SU-DHL-6 (cell line): Measurements from ENCODE around the gene CXCR4.
A peak's percentile ranks its signal among the peaks of the same experiment; 100 is the strongest.

ENCODE experiments used
- H2AFZ ChIP-seq: fragments of 200-600 bp; sonication (generic); 2 replicates; pipeline ENCODE4 v1.6.1; 2014; ENCODE audit warnings: low read depth, mild to moderate bottlenecking, moderate library complexity, mixed read lengths, antibody characterized with exemption, low read length; ENCODE audit not compliant: severe bottlenecking
- H3F3A ChIP-seq: fragments of 200-600 bp; shearing (Covaris generic); 2 replicates; pipeline ENCODE4 v1.6.0; 2016; ENCODE audit warnings: antibody characterized with exemption, mild to moderate bottlenecking; ENCODE audit not compliant: insufficient read depth
- H3K27ac ChIP-seq: fragments of 200-600 bp; sonication (generic); 2 replicates; pipeline ENCODE4 v1.5.1; 2016; ENCODE audit warnings: low read depth, mild to moderate bottlenecking, low read length, moderate library complexity, mixed read lengths
- H3K27me3 ChIP-seq: fragments of 200-600 bp; sonication (generic), shearing (Covaris generic); 2 replicates; pipeline ENCODE4 v1.6.0; 2014; ENCODE audit warnings: mild to moderate bottlenecking, low read length
- H3K36me3 ChIP-seq: fragments of 200-600 bp; sonication (generic); 2 replicates; pipeline ENCODE4 v1.6.1; 2014; ENCODE audit warnings: mild to moderate bottlenecking, low read length, mixed read lengths
- H3K4me2 ChIP-seq: fragments of 300-600, 200-600 bp; shearing (Covaris generic), sonication (generic); 2 replicates; pipeline ENCODE4 v1.6.0; 2014; ENCODE audit warnings: low read length, low read depth, mild to moderate bottlenecking; ENCODE audit not compliant: poor library complexity, severe bottlenecking
- H3K4me3 ChIP-seq: fragments of 200-600 bp; sonication (generic); 2 replicates; pipeline ENCODE4 v1.5.1; 2014; ENCODE audit warnings: antibody characterized with exemption, low read length, mild to moderate bottlenecking, mixed read lengths; ENCODE audit not compliant: insufficient read depth, poor library complexity, severe bottlenecking
- H3K79me2 ChIP-seq: fragments of 200-600 bp; sonication (generic); 2 replicates; pipeline ENCODE4 v1.6.1; 2014; ENCODE audit warnings: mild to moderate bottlenecking, low read length, moderate library complexity; ENCODE audit not compliant: insufficient read depth
- H3K9ac ChIP-seq: fragments of 200-600 bp; sonication (generic); 2 replicates; pipeline ENCODE4 v1.7.0; 2014; ENCODE audit warnings: mild to moderate bottlenecking, low read length
- H3K9me2 ChIP-seq: fragments of 200-600 bp; sonication (generic); replicated peaks from 2 replicates; pipeline ENCODE4 v1.6.1; 2014; ENCODE audit warnings: low read length; ENCODE audit not compliant: insufficient read depth
- H3K9me3 ChIP-seq: fragments of 200-600 bp; sonication (generic); 2 replicates; pipeline ENCODE4 v1.6.1; 2014; ENCODE audit warnings: low read length, mixed read lengths; ENCODE audit not compliant: insufficient read depth
- H4K20me1 ChIP-seq: fragments of 200-600 bp; sonication (generic); 2 replicates; pipeline ENCODE4 v1.6.1; 2014; ENCODE audit warnings: low read depth, mild to moderate bottlenecking, antibody characterized with exemption, low read length, moderate library complexity, mixed read lengths
- EZH2phosphoT487 ChIP-seq: fragments of 200-600 bp; sonication (generic), shearing (Covaris generic); conservative IDR thresholded peaks from 2 replicates; pipeline ENCODE4 v1.6.1; 2018; ENCODE audit warnings: mild to moderate bottlenecking, antibody characterized with exemption, low read length, moderate library complexity, mixed read lengths
- TF ChIP-seq, protein P1 (sequence below): fragments of 200-600 bp; sonication (generic); IDR thresholded peaks from one replicate; pipeline ENCODE4 v1.5.1; 2017; ENCODE audit warnings: antibody characterized with exemption, mild to moderate bottlenecking, low read length, moderate library complexity; ENCODE audit not compliant: insufficient read depth, poor library complexity, severe bottlenecking

The CXCR4 gene

DNA sequence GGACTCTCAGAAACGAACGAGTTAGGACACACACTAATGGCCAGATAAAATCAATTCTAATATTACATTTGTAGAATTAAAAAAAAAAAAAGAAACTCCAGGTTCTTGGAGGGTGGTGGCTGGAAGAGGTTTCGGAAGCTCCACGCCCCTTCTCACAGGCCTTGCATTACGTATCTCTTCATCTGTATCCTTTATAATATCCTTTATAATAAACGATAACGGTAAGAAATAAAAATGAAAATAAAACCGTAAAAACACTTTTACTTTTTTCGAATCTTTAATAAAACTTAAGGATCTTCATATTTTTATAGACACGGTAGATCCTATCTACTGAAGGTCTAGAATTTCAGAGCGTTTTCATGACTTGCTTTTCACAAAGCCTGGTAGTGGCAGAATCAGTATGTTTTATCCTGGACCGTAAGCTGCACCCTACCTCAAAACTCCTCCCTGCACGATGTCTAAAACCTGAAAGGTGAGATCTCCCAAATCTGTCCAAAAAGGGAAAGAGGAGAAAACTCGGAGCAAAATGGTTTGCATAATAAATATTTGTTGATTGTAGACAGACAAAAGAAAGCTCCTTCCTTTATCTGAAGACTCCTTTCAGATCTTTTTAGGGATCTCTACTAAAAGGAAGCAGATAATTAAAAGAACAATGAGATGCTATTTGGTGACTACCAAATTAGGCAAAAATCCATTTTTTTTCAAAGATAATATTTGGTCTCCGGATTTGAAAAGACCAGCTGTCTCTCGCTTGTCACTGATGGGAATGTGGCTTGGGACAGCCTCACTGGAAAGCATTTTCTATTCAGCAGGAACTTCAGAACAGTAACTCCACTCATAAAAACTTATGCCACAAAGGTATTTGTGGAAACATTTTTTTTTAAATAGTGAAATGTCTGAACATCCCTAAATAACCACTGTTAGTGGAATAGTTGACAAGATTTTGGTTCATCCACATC is 2.0 kb upstream of the CXCR4 start:
- Histone ChIP-seq H3K27me3 (no peaks in the 10 kb centered on the region), H3K27ac (no peak overlapping the region), H3K4me3 (peak overlapping the region; percentile 37), H3K9ac (peak overlapping the region; percentile 94), H2AFZ (no peak overlapping the region), H3K79me2 (peaks cover 30% of the 10 kb centered on the region), H3K9me2 (no peaks in the 10 kb centered on the region), H4K20me1 (peaks cover 10% of the 10 kb centered on the region; the same call in 1 of the 2 replicates), H3K9me3 (no peaks in the 10 kb centered on the region), H3K36me3 (peaks cover 15% of the 10 kb centered on the region), H3K4me2 (peak overlapping the region; percentile 84), H3F3A (peaks cover 50% of the 10 kb centered on the region)
- TF ChIP-seq, protein P1, sequence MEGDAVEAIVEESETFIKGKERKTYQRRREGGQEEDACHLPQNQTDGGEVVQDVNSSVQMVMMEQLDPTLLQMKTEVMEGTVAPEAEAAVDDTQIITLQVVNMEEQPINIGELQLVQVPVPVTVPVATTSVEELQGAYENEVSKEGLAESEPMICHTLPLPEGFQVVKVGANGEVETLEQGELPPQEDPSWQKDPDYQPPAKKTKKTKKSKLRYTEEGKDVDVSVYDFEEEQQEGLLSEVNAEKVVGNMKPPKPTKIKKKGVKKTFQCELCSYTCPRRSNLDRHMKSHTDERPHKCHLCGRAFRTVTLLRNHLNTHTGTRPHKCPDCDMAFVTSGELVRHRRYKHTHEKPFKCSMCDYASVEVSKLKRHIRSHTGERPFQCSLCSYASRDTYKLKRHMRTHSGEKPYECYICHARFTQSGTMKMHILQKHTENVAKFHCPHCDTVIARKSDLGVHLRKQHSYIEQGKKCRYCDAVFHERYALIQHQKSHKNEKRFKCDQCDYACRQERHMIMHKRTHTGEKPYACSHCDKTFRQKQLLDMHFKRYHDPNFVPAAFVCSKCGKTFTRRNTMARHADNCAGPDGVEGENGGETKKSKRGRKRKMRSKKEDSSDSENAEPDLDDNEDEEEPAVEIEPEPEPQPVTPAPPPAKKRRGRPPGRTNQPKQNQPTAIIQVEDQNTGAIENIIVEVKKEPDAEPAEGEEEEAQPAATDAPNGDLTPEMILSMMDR = no peak
- no peak for TF ChIP-seq EZH2phosphoT487

DNA sequence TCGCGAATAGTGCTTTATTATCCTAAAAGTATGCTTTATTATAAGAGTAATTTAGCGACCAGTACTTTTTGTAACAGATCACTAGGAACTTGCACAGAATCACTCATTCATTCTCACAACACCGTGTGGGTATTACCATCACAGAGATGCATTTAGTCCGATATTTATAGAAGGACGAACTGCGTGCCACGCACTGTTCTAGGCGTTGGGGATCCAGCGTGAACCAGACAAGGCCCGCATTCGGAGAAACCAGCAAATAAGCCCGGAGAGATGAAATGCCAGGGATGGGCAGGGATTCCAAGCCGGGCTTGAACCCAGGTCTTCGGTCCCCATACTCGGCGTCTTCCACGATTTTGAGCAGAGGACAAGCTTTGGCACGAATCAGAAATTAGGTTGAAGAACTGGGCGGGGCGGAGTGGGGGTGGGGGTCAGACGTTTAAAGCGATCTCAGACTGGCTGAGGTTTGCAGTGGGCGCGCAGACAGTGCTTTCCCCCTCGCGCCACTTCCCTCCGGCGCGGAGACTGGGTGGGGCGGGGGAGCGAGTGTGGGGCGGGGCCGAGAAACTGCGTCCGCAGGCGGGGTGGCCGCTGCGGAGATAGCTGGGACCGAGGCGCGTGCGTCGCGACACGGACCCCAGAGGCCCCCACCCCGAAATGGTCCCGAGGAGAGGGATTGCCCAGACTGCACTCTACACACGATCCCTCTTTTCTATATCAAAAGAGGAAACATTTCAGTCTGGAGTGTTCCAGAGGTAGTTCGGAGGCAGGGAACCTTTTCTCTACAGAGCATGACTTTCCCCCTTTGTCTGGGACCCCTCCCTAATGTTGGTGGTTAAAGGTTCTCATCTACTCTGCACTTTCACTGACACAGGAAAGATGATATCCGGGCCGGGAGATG is 1.1 kb upstream of the CXCR4 start:
- Histone ChIP-seq H3K9ac (peak overlapping the region; percentile 94), H3K4me2 (peak overlapping the region; percentile 84), H3K4me3 (peak overlapping the region; percentile 89), H4K20me1 (peaks cover 19% of the 10 kb centered on the region), H2AFZ (no peak overlapping the region), H3K79me2 (peaks cover 38% of the 10 kb centered on the region), H3F3A (peaks cover 51% of the 10 kb centered on the region), H3K9me3 (no peaks in the 10 kb centered on the region), H3K27me3 (no peaks in the 10 kb centered on the region), H3K27ac (peak overlapping the region; percentile 81), H3K36me3 (peaks cover 25% of the 10 kb centered on the region), H3K9me2 (no peaks in the 10 kb centered on the region)
- no peak for TF ChIP-seq EZH2phosphoT487
- TF ChIP-seq, protein P1 = no peak

DNA sequence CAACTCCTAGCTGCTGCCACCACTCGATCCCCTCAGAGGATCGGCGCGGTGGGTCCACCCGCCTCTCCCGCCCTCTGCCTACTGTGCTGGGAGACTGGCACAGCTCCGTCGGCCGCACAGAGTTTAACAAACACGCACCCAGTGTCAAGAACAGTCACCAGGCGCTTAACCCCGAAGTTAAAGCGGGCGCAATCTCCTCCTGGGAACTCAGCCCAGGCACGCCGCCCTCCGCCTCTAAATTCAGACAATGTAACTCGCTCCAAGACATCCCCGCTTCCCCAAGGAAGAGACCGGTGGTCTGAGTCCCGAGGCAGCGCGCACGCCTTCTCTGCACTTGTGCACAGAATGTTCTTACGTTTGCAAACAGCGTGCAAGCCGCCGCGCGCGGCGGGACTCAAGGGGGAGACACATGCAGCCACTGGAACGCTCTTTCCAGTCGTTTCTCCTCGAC is 533 bp downstream of the CXCR4 start:
- no peaks in the 10 kb centered on the region for H3K9me2 ChIP-seq
- peaks cover 39% of the 10 kb centered on the region for H3K36me3 ChIP-seq
- peak overlapping the region; percentile 94 for H3K9ac ChIP-seq
- H3K4me3 ChIP-seq = peak overlapping the region; percentile 89
- H2AFZ ChIP-seq = no peak overlapping the region
- peaks cover 39% of the 10 kb centered on the region for H3K79me2 ChIP-seq
- peaks cover 66% of the 10 kb centered on the region for H3F3A ChIP-seq
- peak overlapping the region; percentile 84 for H3K4me2 ChIP-seq
- peak overlapping the region; percentile 94 for H3K27ac ChIP-seq
- H3K27me3 ChIP-seq = no peaks in the 10 kb centered on the region
- H3K9me3 ChIP-seq = no peaks in the 10 kb centered on the region
- H4K20me1 ChIP-seq = peaks cover 20% of the 10 kb centered on the region
- no peak for TF ChIP-seq EZH2phosphoT487
- TF ChIP-seq, protein P1 = no peak
